Measurements from ENCODE around the gene GATA6.

GRCh38 chr18:22186484-22186971, 17.1 kb downstream of the GATA6 start:
- TF ChIP-seq EZH2phosphoT487 (IDR thresholded peaks at IDR 0.05; ENCODE audit: insufficient read depth, low read depth) (no peak), EZH2 (IDR thresholded peaks at IDR 0.05; ENCODE audit: insufficient read depth, poor library complexity, severe bottlenecking) (no peak)

Data from GM23248 (cell line).